NCI-H2107 treated with DMSO at 0.1 percent for 48 hours (cell line): ENCODE data around the gene ALOX5.
"Not testable (repeated sequence)": the region's sequence is repeated elsewhere in the genome, so short reads cannot be mapped to it uniquely, and the experiment has no call there.

Experiments used
- DNase-seq: peaks from one replicate; lab custom pipeline; 2025; ENCODE audit not compliant: unreplicated experiment; lab: John Stamatoyannopoulos, UW

Gene ALOX5

DNA sequence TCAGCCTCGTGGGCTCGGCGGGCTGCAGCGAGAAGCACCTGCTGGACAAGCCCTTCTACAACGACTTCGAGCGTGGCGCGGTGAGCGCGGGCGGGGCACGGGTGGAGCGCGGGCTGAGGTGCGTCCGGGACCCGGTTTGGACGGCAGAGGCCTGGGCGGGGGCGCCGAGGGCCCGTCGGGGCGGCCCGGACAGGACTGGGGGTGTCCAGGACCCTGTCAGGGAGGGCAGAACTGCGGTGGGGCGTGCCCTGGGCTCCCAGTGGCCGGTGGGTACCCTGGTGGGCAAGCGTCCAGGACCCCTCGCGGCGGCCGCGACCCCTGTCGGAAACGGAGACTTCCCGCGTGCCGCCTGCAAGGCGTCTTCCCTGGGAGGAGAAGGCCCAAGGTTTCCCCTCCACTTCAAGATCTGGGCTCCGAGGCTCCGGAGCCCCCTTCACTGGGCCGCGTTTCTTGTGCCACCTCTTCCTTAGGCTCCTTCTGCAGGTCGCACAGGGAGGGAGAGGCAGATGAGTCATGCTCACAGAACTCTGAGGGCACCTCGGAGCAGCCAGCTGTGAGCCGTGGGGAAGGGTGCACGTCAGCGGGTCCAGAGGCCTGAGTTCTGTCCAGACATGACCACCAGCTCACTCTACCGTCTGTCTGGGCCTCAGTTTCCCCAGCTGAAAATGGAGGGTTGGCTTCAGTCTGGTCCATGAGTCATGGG is 485 bp downstream of the ALOX5 start:
- no peak for DNase-seq

DNA sequence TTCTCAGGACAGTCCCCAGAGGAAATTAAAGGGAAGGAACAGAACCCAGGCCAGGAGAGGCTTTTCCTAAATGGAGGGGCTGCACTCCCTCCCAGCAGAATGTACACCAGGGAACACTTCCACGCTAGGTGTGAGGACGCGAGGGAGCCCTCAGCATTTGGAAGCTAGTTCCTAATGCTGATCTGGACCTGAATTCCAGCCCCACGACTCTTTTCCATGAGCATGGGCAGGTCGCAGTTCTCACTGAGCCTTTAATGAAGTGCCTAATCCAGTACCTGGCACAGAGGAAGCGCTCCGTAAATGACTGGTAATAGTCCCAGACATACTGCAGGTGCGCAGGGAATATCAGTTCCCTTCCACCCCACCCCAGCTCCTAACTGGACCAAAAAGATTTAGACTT is 1.1 kb downstream of the ALOX5 start:
- no peak for DNase-seq

DNA sequence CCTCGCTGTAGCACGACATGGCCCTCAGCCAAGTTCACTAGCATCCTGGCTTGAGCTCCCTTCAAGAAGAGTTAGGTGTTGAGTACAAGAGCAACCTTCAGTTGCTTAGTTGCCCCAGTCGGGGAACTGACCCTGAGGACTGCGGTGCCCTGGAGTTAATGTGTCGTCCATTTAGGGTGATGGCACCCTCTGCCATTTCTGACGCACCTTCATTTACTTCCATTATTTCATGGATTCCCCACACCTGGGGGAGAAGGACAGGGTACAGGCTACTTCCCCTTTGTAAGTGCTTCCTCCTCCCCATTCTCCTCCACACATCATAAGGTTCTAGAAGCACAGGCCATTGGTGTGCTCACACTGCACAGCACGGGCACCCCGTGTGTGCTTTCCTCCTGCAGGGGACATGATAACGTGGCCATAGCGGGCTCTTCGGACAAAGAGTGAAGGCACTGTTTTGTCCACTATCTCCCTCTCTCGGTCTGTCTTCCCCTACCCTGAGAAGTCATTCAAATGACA is 1.8 kb downstream of the ALOX5 start:
- no peak for DNase-seq

GRCh38 chr10:45376371-45376801 is 2.4 kb downstream of the ALOX5 start:
- no peak for DNase-seq

- DNase-seq = no peak
These were observed 3.3 kb downstream of the ALOX5 start for GRCh38 chr10:45377321-45377720.

DNA sequence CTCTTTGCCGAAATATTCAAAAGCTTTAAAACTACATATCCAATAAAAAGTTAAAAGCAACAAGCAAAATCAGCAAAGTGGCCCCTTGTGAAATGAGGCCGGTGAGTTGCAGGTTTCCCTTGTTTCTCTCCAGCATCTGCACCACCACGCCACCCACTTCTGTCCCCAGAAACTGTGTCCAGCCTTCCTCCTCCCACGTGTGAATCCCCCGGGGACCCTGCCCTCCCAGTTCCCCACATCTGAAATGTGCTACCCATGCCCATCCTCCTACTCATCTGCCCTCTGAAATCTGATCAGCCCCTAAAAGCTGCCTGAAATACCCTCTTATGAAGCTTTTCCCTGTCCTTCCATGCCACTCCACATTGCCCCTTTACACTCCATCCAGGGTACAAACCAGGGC is 3.8 kb downstream of the ALOX5 start:
- no peak for DNase-seq

- no peak for DNase-seq
These were observed 5.1 kb downstream of the ALOX5 start for GRCh38 chr10:45378914-45379726.

GRCh38 chr10:45379891-45380540 is 6.0 kb downstream of the ALOX5 start:
- DNase-seq = no peak

- DNase-seq = no peak
These were observed 7.0 kb downstream of the ALOX5 start for GRCh38 chr10:45380903-45381620.

GRCh38 chr10:45382591-45382990 is 8.6 kb downstream of the ALOX5 start:
- DNase-seq = no peak

GRCh38 chr10:45383682-45384330 is 9.8 kb downstream of the ALOX5 start:
- DNase-seq = no peak

GRCh38 chr10:45386657-45387056 is 12.6 kb downstream of the ALOX5 start:
- no peak for DNase-seq

DNA sequence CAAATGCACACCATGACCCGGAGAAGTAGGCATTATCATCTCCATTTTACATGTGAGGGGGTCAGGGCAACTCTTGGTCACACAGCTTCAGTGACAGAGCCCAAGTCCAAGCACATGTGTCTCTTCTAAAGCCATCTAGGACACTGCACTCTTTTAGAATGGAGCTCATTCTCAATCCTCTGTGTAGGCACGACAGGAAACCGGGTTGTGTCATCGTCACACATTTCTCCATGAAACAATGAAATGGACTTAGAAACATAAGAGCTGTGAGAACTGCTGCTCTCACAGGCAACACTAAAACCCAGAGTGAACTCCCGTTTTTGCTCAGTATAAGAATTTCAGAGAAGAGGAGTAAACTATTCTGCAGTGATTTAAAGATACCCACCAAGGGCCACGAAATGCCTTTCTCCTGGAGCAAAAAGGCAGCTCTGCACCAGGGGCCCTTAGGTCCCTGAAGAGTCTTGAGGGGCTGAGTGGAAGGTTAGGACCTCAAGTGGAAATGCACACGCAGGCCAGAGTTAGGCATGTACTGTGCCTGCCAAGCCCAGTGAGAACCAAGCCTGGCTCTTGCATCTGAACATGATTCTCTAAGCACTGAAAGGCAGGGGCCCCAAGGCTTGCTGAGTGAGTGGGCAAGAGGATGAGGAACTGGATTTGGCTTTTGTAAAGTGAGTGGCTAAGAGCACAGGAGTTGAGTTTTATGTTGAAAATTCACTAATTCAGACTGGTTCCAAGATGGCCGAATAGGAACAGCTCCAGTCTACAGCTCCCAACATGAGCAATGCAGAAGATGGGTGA is 13.3 kb downstream of the ALOX5 start:
- no peak for DNase-seq

DNA sequence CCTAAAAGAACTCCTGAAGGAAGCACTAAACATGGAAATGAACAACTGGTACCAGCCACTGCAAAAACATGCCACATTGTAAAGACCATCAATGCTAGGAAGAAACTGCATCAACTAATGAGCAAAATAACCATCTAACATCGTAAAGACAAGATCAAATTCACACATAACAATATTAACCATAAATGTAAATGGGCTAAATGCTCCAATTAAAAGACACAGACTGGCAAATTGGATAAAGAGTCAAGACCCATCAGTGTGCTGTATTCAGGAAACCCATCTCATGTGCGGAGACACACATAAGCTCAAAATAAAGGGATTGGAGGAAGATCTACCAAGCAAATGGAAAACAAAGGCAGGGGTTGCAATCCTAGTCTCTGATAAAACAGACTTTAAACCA is 15.7 kb downstream of the ALOX5 start:
- DNase-seq = not testable (repeated sequence)

- not testable (repeated sequence) for DNase-seq
These were observed 17.6 kb downstream of the ALOX5 start for GRCh38 chr10:45391636-45392035.

DNA sequence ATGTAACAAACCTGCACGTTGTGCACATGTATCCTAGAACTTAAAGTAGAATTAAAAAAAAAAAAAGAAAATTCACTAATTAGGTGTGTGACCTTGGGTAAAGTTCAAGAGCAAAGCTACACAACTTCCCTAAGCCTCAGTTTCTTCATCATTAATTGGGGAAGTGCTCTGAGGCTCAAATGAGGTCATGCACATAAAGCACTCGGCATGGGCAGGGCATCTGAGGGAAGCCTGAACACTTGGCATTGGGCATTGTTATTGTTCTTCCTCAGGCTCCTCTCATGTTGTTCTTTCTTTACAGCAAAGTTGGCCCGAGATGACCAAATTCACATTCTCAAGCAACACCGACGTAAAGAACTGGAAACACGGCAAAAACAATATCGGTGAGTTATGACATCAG is 21.5 kb downstream of the ALOX5 start:
- DNase-seq = no peak

DNA sequence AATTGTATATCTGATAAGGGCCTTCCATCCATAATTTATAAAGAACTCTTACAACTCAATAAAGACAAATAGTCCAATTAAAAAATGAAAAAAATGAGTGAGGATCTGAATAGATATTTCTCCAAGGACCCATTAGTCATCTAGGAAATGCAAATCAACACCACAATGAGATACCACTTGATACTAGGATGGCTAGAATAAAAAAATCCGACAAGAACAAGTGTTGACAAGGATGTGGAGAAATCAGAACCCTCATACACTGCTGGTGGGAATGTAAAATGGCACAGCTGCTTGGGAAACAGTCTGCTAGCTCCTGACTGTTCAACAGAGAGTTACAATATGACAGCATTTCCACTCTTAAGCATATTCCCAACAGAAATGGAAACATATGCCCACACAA is 24.6 kb downstream of the ALOX5 start:
- DNase-seq = no peak

DNA sequence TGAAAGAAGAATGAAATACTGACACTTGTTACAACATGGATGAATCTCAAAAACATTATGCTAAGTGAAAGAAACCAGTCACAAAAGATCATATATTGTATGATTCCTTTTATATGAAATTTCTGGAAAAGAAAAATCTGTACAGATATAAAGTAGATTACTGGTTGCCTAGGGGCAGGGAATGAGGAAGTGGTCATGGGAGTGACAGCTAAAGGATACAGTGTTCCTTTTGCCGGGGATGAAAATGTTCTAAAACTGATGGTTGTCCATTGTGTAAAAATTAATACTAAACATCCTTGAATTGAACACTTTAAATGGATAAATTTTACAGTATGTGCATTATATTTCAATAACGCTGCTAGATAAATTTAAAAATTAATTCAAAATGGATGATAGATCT is 25.1 kb downstream of the ALOX5 start:
- no peak for DNase-seq

- DNase-seq = no peak
These were observed 29.1 kb downstream of the ALOX5 start for GRCh38 chr10:45403151-45403550.
